CD4-positive, alpha-beta T cell treated with Interleukin-4 for 1 hour (primary cell): ENCODE results near the gene DUXB.

Experiments used
- DNase-seq, 2 donors: peaks; one replicate each; pipeline ENCODE4 v3.0.0-alpha.2; 2020 to 2022

DUXB gene

DNA sequence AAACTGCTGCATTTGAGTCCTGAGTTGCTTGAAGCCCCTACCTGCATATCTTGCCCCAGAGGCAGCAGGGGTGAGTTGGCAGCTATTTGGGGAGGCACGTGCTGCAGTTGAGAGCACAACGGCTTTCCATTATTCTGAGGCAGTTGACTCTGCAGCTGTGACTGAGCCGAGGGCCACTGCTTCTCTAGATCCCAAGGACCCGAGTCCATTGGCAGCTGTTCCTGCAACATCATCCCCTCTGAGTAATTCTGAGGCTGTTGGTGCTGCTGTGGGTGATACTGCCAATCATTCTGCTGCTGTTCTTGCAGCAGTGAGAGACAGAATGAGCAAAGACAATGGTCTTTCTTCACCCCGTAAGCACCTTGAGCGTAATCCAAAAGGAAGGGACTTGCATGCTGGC lies 40.9 kb downstream of the DUXB start:
- DNase-seq = no peak

DNA sequence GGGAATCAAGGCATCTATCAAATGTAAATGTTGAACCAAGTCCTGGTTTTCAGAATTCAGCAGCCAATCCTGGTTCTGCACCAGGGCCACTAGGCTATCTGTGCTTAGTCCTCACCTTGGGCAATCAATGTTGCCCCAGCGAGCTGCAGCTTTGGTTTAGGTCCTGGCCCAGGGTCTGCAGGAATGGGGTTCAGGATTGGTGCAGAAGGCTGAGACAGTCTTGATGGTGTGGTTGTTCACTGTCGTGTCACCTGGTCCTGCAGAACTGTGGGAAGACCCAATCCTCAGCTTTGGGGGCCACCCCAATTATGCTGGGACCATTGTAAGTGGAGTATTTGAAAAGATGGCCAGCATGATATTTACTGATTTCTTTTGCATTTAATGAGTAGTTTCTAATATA lies 43.1 kb downstream of the DUXB start:
- no peak for DNase-seq

DNA sequence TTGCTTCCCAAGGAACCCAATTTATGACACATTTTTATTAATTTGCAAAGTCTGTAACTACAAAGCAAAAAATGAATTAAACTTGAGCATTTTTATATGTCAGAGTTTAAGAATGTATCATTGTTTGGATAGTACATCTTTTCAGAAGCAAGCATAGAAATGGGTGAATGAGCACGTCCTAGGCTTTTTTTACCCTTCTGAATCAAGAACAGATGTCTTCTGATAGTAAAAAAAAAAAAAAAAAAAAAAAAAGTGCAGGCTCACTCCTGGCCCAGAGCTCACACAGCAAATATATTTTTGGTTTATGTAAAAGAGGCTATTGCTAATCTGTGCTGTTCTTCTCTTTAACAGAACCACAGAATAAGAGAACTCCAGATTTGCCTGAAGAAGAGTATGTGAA lies 47.3 kb downstream of the DUXB start:
- DNase-seq = no peak

DNA sequence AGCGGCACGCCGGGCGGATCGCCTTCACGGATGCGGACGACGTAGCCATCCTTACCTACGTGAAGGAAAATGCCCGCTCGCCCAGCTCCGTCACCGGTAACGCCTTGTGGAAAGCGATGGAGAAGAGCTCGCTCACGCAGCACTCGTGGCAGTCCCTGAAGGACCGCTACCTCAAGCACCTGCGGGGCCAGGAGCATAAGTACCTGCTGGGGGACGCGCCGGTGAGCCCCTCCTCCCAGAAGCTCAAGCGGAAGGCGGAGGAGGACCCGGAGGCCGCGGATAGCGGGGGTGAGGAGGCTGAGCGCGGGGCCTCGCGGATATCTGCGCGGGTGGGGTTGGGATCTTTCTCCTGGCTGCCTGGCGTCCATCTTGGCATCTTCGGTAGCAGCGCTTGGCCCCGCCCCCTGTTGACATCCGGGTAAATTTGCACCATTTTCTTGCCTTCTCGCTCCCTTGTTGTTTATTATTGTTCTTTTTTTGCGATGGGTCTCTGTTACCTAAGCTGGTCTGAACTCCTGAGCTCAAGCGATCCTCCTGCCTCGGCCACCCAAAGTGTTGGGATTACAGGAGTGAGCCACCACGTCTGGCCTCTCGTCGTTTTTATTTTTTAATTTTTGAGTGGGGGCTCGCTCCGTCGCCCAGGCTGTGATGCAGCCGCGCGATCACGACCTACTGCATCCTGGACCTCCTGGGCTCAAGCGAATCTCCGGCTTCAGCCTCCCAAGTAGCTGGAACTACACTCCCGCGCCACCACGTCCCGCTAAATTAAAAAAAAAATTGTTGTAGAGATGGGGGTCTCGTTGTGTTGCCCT lies 52.8 kb downstream of the DUXB start:
- DNase-seq = peak; percentile 86 to 89

DNA sequence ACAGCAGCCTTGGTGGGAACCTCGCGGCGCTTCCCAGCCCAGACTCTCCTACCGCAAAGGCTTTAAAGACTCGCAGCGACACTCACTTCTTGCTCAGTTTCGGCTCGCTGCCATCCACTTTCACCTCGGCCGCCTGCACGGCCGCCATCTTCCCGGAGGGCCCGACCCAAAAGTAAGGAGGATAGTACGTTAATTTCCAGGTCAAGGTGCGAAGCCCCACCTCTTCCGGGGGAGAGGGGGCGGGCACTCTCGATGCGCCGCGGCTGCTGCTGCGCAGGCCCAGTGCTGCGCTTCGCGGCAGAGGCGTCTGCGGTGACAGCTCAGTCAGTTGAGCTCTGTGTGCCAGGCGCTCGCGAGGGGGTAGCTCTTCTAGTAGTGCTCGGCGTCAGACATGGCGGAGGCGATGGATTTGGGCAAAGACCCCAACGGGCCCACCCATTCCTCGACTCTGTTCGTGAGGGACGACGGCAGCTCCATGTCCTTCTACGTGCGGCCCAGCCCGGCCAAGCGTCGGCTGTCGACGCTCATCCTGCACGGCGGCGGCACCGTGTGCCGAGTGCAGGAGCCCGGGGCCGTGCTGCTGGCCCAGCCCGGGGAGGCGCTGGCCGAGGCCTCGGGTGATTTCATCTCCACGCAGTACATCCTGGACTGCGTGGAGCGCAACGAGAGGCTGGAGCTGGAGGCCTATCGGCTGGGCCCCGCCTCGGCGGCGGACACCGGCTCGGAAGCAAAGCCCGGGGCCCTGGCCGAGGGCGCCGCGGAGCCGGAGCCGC lies 53.6 kb downstream of the DUXB start, which contains the start of the genes KARS1 and TERF2IP:
KARS1 (minus strand) TSS at position 174 of the 773 bp plus-strand sequence; CDS start at position 148, 26 bp downstream.
TERF2IP (plus strand) TSS at position 282 of the 773 bp plus-strand sequence; CDS start at position 392, 110 bp downstream.
- DNase-seq = peak; percentile 96

DNA sequence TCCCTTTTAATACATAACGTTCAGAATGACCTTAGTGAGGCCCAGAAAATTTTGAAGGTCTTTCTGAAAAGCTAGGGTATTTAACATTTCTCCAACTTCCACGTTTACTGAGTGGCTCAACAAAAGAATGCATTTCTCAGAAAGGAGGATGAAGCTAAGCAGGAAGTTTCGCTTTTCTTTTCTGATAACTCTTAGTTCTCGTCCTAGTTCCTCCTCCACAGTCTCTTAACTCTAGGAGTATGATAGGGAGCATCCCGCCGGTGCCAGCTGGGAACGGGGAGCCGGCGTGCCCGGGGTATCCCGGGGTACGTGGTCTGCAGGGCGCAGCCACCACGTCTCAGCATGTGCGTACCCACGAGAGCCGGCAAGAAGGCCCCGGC lies 54.2 kb downstream of the DUXB start:
- no peak for DNase-seq

DNA sequence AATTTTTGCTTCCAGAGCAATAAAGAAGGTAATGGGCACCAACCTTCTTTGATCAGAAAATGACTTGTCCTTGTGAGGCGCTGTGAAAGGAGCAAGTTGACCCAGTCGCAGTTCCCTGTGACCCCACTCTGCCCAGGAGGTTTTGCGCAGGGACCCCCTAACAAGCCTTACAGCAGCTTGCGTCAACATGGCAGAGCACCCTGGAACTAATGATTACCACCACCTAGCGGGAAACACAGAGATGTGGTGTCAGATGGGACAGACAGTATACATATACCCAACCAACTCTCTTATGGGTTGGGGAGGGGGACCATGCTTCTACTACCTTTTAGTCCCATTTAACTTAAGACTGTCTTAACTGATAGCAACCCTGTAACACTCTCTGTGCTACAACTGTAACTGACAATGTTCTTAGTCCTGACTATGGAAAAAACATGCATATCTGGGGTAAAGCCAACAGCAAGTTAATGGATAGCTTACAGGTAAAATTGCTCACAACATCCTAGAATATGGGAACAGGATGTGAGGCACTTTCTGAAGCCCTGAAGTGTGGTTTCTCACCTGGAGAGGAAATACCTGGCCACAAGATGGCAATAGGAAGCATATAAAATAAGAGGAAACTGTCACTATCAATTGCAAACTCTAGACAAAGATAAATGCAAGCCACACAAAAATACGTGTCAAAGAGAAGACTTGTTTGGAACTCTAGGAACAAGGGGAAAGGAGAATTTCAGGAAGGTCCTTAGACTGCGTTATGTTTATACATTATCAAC lies 56.8 kb downstream of the DUXB start:
- DNase-seq = peak in 1 of 2 donors; percentile 60
